GM18867 (cell line): ENCODE measurements around the gene ESR2.
"Not testable (repeated sequence)": the region's sequence is repeated elsewhere in the genome, so short reads cannot be mapped to it uniquely, and the experiment has no call there.

Experiments
- ATAC-seq: cut with Tn5 transposase; IDR thresholded peaks from one replicate; pipeline ENCODE4 v1.9.1; 2021; ENCODE audit warnings: mild to moderate bottlenecking, moderate library complexity; ENCODE audit not compliant: unreplicated experiment

ESR2 gene

DNA sequence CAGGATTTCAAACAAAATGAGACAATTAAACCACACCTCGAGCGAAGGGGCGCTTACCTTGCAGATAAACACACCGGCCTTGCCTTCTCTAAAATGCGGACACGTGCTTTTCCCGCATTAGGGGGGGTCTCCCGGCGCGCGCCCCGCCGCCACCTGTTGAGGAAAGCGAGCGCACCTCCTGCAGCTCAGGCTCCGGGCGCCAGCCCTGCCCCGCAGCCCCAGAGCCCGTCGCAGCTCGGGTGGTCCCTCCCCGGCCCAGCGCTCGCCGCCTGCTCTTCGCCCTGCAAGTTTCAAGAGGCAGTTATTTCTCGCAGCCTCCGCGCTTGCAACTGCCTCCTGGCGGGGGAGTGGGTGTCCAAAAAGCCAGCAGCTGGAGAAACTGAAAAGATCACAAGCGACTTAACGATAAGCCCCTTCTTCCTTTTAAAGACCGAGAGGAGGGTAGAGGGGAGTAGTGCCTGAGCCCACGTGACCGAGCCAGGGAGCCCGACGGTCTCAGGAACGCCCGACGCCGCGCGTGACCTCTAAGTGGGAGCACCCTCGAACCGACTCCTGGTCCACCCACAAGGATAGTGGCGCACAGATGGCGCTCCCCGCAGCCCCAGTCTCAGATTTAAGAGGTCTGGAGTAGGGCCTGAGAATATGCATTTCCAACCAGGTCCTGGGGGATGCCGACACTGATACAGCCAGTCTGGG is at the start of gene ESR2:
TSS of gene ESR2 (minus strand) at position 396 of the 696 bp plus-strand sequence. CDS start 11,386 bp downstream, outside the sequence.
- ATAC-seq = peak; percentile 28

- ATAC-seq = no peak
Measured at GRCh38 chr14:64340560-64341196, 46.5 kb upstream of the ESR2 start.

DNA sequence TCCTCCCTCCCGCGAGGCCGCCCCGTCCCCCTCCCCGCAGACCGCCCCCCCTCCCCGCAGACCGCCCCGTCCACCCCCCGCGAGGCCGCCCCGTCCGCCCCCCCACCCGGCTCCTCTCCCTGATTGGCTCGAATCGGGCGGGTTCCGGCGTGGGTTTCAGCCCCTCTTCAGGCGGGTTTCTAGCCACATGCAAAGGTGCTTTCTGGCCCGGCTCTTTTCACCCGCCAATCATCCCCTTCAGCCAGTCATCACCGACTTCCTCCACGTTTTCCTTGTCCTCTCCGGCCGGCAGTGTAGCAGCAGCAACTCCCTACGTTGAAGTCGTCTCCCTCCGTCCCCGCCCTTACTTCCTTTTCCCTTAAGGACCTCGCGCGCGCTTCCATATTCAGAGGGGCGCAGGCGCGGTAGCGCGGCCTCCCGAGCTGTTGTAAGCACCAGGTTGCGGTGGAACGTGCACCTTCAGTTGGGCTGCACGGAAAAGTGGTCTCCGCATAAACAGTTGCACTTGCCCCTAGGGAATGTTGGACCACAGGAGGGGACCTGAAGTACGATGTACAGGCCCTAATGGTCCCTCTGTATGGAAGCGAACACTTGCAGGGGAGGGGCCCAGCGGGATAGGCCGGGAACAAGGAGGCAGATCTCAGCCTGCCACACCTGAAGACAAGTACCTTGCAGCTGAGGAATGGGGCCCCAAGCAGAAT is 44.6 kb upstream of the ESR2 start:
- ATAC-seq = peak; percentile 88

DNA sequence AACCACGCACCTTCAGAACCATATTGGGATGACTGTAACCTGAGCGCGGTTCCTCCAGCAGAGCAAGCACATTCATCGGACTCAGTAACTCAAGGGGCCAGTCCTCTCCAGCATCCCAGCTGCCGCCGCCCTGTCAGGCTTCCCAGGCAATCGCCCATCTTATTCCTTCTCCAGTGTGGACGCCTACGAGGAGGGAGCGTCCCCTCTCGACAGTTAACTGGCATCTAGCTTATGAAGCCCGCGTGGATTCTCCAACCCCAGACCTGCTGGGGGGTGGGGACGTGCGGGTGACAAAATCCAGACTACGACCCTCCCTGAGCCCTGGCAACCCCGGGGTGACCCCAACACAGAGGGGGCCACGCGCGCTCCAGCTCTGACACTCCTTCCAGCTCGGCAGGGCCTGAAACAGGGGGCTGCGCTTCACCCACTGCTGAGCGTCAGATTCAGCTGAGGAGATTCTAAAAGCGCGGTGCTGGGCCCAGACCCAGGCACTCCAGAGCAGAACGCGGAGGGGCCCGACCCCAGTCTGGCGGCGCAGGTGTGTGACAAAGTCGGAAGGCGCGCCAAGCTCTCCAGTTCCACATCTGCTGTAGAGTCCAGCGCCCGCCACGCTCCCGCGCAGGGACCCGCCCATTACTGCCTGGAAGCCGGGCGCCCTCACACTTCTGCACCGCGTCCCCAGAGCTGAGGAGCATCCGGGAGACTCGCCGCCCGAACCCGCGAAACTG is 43.9 kb upstream of the ESR2 start:
- ATAC-seq = peak; percentile 52

GRCh38 chr14:64329149-64329548 is 35.0 kb upstream of the ESR2 start:
- ATAC-seq = no peak

- no peak for ATAC-seq
Measured at GRCh38 chr14:64326502-64326901, 32.3 kb upstream of the ESR2 start.

DNA sequence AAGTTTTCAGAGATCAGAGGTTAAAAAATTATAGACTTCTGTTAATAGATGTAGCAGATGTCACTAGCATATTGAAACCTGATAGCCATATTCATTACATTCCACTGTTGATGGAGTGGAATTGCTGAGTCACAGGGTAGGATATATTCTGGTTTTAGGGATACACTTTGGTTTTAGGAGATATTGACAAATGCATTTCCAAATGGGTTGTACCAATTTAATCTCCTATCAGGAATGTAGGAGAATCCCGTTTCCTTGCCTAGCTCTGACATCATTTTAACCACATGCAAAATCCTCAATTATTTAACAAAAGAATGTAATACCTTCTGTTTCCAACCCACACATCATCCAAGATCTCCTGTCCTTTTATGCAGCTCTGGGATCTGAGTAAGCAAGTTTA is 30.7 kb upstream of the ESR2 start:
- no peak for ATAC-seq

DNA sequence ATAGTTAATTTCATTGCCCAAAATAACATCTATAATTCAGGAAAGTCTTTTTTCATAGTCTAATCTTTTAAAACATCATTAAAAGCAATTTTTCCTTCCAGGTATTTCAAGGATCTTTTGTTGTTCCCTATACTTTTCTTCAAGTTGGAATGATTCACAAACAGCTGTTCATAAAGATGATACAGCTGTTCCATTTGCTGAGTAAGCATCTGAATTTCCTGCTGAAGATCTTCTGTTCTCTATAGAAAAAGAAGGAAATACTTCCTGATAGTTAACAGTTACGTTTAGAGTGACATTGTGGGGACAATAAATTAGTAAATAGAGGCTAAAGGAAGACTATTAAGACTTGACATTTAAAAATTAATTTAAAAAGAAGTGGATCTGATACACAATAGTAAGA is 30.3 kb upstream of the ESR2 start:
- ATAC-seq = no peak

- not testable (repeated sequence) for ATAC-seq
Measured at GRCh38 chr14:64320362-64320761, 26.2 kb upstream of the ESR2 start.

DNA sequence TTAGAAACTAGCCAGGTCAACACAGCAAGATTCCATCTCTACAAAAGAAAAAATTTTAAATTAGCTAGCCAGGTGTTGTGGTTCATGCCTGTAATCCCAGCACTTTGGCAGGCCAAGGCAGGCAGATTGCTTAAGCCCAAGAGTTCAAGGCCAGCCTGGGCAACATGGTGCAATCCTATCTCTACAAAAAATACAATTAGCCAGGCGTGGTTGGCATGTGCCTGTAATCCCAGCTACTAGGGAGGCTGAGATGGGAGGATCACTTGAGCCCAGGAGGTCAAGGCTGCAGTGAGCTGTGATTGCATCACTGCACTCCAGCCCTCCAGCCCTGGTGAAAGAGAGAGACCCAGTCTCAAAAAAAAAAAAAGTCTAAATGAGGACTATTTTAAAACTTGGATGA is 24.5 kb upstream of the ESR2 start:
- ATAC-seq = not testable (repeated sequence)

DNA sequence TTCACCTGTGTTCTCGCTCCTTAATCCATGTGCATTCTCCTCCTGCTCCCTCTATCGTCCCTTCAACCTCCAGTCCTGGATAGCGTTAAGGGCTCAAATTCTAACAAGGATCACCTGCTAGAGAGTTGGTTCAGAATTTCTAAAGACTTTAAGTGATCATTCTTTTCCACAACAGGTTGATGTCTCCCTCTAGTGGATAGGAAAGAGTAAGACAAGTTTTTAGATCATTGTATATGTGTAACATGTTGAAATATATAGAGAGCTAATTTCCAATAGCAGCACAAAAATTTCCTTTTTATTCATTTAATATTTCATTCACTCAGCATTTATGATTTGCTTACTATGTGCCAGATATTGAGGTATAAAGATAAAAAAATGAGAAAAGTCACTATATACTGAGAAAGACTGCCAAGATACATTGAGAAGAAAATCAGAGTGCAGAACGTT is 9.3 kb upstream of the ESR2 start:
- peak; percentile 42 for ATAC-seq

DNA sequence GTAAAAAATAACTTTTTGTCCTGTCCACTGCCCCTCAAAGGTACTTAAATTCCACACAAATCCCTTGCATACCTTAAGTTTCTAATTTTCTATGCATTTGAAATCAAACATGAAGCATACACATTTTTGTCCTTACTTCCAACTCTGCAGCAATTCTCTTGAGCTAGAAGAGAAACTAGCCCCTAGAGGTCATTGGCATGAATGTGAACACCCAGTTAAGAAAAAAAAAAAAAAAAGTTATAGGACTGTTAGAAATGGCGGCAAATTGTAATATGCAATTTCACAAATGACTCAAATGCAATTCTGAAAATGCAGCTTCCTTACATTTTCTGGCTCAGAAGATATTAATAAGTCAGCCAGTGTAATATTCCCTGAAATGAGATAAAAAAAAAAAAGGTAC is 4.6 kb upstream of the ESR2 start:
- no peak for ATAC-seq

GRCh38 chr14:64296561-64296960 is 2.4 kb upstream of the ESR2 start:
- ATAC-seq = no peak

- ATAC-seq = peak; percentile 79
Measured at GRCh38 chr14:64294672-64295413, 672 bp upstream of the ESR2 start.

DNA sequence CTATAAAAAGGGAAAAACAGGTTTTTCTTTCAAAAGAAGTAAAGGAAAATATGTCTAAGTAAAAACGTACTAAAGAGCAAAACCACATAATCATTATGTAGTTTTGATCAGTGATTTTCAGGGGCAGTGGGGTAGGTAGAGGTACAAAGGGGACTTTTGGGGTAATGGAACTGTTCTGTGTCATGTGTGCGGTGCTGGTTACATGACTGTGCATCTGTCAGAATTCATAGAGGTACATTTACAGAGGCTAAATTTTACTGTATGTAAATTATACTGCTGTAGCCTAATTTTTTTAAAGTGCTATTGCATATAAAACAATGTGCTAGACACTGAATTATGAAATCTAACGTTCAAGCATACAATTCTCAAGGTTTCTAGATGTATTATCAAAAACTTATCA is 2.0 kb downstream of the ESR2 start:
- no peak for ATAC-seq

DNA sequence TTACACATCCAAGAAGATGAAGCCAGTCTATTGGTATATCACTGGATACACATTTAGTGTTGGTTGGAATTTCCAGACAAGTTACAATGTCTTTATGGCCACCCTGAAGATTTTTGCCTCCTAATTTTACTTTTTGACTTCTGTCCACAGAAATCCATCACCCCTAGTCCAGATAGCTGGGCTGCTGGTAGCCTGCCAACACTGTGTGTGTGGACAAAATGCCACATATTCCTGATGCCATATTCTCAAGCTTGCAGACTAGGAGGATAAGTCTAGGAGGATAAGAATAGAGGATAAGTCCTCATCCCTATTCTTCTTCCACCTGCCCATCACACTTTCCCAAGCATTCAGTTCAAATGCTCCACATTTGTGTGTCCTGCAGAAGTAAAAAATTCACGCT is 4.6 kb downstream of the ESR2 start:
- no peak for ATAC-seq

DNA sequence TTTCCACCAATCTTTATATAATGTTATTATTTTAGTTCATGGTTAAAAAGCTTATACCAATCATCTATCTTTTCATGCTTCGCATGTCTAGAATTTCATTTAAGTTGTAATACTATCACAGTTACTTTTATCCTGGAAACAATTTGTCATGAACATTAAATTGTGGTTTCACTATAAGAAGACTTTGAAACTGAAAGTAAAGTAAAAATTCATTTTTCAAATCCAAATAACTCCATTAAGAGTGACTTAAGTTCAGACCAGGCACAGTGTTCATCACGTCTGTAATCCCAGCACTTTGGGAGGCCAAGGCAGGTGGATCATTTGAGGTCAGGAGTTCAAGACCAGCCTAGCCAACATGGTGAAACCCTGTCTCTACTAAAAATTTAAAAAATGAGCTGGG is 12.4 kb downstream of the ESR2 start:
- ATAC-seq = no peak

DNA sequence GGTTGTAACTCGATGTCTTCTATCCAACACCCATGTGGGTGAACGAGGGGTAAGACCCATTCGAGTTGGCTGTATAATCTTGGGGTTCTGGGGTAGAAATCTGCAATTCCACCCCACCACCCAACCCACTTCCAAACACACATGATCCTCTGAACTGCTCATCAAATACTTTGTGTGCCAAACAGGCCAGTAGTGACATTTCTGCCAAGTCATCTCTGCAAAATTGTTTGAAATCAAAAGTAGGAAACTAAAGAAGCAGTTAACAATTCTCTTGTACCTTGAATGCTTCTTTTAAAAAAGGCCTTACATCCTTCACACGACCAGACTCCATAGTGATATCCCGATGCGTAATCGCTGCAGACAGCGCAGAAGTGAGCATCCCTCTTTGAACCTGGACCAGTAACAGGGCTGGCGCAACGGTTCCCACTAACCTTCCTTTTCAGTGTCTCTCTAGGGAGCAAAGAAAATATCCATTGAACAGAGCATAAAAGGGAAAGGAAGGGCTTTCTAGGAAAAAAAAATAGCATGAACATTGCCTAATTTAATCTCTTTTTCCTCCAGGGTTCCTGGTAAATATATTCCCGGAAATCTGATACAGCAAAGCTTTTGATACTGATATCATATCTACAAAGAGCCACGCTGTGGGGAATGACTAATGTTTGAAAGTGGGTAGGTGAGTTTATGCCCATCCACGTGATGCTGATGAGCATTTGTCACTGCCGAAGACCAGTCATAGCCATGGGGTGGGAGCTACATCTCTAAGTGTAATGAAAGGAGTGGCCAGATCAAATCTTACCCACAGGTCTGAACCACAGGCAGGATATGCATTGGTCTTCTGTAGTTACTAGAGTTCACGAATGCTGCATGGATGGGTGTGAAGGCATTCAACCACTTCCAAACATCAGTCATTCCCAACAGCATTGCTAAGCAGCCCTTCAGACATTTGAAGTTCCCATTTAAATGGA is 14.2 kb downstream of the ESR2 start:
- no peak for ATAC-seq

DNA sequence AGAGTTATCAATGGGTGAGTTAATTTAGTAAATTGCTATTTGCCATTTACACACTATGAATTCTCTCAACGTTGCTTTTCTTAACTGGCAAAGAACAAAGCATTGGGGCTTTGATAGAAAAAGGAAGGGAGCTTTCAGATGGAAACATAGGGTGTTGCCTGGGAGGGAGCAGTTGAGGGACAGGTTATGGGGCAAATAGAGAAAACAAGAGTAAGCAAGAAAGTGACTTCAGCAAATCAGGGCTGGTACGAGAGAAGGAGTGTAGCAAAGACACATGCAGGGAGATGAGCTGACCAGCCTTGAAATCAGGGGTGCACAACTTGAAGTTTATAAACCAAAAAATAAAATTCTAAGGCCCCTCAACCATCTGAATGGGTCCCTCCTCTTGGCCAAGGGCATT is 15.7 kb downstream of the ESR2 start:
- no peak for ATAC-seq

GRCh38 chr14:64272019-64272418 is 22.2 kb downstream of the ESR2 start:
- ATAC-seq = no peak
